GM21447 (cell line): Measurements from ENCODE around the gene GPN2.
"Not testable (repeated sequence)": the region's sequence is repeated elsewhere in the genome, so short reads cannot be mapped to it uniquely, and the experiment has no call there.

Source experiments
- ATAC-seq: cut with Tn5 transposase; IDR thresholded peaks from one replicate; pipeline ENCODE4 v1.9.1; 2021; ENCODE audit not compliant: unreplicated experiment

Gene GPN2

DNA sequence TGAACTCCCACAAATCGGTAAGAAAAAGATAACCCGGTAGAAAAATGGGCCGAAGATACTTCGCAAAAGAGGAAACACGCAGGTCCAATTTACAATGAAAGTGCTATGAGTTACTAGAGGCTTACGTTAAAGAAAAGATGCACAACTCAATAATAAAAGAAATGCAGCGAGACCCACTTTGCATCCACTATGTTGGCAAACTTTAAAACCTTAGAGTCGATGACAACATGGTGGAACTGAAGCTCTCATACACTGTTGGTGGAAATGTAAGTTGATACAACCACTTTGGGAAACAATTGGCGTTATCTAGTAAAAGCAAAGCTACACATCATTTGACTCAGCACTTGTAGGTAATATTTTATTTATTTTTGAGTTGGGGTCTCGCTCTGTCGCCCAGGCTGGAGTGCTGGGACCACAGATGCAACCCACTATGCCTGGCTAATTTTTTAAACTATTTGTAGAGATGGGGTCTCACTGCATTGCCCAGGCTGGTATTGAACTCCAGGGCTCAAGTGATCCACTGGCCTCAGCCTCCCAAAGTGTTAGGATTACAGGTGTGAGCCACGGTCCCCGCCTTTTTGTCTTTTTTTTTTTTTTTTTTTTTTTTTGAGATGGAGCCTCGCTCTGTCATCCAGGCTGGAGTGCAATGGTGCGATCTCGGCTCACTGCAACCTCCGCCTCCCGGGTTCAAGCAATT, 10.9 kb upstream of the GPN2 start:
- no peak for ATAC-seq

DNA sequence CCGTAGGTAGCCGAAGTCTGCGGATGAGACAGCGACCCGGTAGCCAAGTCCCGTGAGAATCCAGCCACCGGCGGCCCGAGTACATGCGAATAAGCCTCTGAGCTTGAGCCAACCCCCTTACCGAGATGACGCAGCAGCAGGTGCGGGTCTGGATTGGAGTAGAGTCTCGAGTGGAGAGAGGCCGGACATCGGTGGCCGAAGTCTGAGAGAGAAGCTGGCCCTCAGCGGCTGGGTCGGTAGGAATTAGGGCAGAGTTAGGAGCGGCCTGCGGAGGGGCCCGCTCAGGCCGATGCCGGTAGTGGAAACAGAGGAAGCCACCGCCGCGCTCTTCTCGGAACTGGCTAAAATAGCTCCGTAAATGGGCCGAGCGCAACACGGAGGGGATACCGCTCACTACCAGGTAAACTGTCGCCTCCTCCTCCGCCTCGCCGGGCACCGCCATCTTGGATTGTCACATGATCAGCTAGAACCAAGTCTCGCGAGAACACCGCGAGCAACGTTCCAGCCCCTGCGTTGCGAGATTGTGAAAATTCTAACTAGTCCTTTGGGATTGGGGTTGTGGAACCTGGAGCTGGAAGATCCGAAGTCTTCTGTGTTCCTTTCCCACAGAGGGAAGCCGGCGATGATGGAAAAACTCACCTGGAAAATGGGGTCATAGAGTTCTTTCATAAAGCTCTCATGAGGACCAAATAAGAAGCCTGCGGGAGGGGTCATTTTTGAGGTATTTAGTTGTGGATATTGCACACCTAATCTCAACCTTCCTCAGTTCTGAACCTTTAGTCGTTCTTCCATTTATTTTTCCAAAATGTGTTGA, 10.1 kb upstream of the GPN2 start, which contains the start of gene GPATCH3:
Gene GPATCH3 (minus strand): TSS at position 467 of the 814 bp plus-strand sequence. CDS start 25 bp downstream, at position 442.
- ATAC-seq: peak; percentile 82

DNA sequence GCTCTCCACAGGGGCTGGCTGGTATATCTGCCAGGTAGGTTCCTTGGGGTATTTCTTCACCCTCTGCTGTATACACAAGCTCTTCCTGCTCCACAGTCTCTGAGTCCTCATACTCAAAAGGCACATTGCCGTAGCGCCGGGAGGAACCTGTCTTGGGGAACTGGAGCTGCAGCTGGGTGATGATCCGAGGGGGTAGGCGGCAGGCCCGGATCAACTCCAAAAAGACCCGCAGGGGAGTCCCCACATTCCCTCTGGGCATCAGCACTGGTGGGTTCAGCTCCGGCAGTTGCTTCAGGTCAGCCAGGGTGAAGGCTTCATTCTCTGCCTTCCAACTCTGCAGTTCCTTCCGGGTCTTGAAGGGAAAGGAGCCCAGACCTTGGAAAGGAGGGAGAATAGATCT, 7.3 kb upstream of the GPN2 start:
- no peak for ATAC-seq

DNA sequence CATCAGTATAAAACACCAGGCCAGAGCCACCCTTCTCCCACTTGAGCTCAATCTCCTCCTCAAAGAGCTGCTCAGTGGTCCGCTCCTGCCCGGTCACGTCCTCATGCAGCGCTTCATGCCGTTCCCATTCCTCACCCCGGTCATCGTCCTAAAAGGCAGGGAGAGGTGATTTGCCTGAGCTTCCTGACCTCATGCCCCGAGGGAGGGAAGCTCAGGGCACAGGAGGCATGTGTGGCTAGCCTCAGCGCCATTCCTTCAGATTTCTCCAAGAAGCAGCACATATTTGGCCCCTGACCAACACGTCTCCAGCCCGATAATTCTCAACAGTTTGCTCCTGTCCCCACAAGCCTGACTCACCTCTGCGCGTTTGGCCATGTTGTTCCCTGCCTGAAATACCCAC, 4.2 kb upstream of the GPN2 start:
- ATAC-seq: no peak

DNA sequence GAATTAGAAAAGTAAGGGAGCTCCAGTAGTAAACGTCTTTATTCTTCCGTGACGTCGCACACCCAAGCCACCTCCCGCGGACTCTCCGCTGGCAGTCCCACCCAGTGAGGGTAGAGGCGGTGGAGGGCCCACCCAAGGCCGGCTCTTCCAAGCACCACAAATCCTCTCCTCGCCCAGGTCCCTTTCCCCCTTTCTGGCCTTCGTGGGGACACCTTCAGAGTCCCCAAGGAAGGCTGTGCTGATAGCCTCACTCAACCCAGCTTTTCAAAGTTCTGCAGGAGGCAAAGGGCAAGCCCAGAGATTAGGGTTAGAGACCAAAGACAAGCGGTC, 349 bp upstream of the GPN2 start:
- peak; percentile 17 for ATAC-seq

DNA sequence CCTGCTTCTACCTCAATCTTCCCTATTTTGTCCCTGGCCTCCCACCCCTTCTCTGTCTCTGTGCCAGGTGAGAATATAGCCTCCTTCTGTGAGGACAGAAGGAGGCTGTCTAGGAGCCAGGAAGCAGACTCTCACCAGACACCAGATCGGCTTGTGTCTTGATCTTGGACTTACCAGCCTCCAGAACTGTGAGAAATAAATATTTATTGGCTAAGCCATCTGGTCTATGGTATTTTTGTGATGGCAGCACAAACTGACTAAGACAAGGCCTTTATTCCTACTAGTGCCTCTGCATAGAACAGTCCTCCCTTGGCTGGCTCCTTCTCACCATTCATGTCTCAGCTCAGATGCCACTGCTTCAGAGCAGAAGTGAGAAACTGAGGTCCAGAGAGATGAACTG, 1.9 kb downstream of the GPN2 start:
- ATAC-seq: no peak

DNA sequence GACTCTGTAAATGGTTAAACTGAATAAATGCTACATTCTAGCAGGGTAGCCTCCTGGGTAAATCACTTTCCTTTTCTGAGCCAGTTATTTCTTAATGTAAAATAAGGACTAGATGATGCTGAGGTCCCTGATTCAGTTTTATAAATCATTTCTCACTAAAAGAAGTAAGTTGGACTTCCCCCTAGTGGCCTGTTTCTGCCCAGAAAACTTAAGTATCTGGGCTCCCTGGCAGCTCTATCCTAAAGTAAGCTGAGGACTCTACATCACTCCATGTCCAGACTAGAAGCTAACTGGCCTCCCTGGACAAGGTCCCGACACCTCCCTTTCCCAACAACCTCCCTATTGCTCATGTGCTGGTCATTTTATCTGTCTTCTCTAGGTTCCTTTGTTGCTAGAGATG, 3.0 kb downstream of the GPN2 start:
- ATAC-seq: no peak

DNA sequence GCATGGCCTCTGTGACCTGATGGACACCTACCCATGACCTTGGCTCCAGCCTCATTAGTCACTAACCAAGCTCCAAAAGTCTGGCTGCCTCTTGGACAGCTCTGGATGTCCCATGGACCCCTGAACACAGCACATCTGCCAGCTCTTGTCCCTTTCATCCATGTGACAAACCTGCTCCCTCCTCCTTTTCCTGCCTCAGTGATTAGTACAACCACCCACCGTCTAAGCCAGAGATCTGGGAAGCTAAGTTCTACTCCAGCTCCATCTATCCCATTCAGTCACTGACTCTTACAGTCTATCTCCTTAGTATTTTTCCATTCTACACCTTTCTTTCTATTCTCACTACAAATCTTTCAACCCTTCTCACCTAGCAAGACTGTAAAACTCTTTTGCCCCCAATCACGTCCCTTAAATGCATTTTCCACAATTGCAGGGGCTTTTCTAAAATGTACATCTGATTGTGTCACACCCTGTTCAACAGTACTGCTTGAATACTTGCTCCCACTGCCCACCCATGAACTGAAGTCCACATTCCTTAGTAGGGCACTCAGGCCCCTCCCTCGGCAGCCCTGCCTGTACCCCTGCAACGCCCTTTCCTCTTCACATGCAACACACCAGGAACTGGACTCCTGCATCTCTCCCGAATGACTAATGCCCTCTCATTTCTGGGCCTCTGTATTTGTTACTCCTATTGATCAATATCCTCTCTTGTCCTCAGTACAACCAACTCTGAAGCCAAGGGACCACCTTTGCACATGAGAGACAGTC, 7.2 kb downstream of the GPN2 start:
- no peak for ATAC-seq

DNA sequence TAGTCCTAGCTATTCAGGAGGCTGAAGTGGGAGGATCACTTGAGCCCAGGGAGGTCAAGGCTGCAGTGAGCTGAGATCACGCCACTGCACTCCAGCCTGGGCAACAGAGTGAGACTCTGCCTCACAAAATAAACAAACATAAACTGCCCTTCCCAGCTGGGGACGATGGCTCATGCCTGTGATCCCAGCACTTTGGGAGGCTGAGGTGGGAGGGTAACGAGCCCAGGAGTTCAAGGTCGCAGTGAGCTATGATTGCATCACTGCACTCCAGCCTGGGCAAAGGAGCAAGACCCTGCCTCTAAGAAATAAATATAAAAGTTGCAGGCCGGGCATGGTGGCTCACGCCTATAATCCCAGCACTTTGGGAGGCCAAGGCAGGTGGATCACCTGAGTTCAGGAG, 8.5 kb downstream of the GPN2 start:
- not testable (repeated sequence) for ATAC-seq

DNA sequence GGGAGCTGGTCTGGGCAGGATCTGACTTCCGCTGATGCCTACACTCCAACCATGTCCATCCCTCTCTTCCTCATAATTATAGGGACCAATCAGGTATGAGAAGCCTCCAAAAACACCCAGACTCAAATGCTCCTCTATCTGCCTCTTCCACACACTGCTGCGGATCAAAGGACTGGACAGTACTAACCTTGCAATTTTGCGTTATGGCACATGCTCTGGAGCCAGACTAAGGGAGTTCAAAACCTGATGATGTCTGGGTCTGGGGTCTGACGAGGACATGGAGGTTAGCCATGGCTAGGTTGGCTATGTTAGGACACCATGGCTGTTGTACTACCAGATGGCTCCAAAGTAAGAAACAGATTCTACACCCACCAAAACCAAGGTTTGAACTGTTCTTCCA, 10.3 kb downstream of the GPN2 start:
- ATAC-seq: no peak

DNA sequence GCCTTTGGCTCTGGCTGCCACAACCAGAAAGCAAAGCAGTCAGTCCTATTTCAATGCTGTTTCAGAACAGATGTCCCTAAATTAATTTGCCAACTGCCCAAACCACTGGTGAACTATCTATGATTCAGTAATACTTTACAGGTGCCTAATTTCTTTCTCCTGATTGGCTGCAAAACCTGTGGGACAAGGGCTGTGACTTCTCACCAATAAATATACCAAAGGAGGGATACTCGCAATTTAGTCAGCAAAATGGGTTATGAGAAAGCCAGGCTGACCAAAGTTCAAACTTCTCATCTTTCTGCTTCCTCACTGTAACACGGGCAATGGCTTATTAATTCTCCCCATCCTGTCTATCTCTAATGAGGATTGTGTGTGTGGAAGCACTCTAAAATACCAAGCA, 12.8 kb downstream of the GPN2 start:
- ATAC-seq: no peak

DNA sequence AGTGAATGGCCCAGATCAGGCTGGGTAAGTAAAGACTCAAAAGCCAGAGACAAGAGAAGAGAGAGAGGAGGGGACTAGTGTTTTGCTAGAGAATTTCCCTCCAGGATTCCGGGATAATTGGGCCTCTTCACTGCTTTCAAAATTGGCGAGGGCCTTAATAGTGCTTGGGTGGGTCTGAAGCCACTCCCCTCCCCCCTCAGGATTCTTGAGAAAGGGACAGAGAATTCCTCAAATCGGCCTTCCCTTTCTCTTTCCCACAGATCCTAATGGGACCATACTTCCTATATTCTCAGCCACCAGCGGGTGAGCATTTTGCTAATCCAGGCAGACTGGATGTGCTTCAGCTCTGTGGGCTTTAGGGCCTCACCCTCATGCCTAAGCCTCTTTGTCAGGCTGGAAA, 15.2 kb downstream of the GPN2 start:
- ATAC-seq: no peak

DNA sequence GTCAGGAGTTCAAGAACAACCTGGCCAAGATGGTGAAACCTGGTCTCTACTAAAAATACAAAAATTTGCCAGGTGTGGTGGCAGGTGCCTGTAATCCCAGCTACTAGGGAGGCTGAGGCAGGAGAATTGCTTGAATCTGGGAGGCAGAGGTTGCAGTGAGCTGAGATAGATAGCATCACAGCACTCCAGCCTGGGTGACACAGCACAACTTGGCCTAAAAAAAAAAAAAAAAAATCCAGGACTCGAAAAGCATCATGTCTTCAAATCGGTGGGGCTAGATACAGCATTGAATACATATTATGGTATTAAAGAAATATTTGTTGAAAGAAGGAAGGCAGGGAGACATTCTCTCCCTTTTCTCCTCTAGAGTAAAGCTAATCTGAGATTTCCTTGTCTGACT, 17.0 kb downstream of the GPN2 start:
- ATAC-seq: not testable (repeated sequence)

DNA sequence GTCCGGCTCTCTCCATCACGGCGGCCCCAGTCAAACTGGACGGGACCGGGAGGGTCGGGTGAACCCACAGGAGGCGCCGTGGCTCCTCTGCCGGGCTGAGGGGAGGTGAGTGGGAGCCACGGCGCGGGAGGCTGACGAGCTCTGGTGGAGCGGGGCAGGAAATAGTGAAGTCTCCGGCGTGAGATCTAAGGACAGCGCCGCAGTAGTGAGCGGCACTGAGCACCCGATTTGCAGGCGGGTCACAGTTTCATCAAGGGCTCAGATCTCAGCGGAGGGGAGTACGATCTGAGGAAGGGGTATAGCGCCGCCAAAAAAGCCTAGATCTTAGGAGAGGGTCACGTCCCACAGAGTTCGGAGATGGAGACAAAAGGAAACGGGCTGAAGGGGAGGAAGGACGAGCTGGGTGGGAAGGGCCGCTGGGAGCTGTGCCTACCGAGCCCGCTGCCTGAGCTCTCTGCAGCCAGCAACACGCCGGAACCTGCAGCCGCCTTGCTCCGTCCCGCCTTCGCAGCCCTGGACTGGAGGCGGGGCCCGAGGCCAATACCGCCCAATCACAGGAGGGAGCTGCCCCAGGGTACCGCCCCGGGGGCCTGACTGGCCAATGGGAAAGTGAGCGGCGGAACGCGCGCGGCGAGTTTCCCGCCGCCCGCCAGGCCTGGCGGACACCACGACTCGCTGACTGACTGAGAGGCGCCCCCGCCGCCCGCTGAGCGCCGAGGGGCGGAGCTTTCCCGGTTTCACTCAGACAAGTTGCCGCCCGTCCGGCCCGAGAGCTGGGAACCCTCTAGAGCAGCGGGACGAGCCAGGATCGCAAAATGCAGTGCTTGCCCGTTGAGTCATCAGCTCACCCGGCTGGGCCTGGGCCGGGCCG, 25.2 kb downstream of the GPN2 start:
- peak; percentile 88 for ATAC-seq

DNA sequence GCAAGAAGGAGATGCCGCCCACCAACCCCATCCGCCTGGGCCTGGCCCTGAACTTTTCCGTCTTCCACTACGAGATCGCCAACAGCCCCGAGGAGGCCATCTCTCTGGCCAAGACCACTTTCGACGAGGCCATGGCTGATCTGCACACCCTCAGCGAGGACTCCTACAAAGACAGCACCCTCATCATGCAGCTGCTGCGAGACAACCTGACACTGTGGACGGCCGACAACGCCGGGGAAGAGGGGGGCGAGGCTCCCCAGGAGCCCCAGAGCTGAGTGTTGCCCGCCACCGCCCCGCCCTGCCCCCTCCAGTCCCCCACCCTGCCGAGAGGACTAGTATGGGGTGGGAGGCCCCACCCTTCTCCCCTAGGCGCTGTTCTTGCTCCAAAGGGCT, 26.4 kb downstream of the GPN2 start:
- no peak for ATAC-seq

DNA sequence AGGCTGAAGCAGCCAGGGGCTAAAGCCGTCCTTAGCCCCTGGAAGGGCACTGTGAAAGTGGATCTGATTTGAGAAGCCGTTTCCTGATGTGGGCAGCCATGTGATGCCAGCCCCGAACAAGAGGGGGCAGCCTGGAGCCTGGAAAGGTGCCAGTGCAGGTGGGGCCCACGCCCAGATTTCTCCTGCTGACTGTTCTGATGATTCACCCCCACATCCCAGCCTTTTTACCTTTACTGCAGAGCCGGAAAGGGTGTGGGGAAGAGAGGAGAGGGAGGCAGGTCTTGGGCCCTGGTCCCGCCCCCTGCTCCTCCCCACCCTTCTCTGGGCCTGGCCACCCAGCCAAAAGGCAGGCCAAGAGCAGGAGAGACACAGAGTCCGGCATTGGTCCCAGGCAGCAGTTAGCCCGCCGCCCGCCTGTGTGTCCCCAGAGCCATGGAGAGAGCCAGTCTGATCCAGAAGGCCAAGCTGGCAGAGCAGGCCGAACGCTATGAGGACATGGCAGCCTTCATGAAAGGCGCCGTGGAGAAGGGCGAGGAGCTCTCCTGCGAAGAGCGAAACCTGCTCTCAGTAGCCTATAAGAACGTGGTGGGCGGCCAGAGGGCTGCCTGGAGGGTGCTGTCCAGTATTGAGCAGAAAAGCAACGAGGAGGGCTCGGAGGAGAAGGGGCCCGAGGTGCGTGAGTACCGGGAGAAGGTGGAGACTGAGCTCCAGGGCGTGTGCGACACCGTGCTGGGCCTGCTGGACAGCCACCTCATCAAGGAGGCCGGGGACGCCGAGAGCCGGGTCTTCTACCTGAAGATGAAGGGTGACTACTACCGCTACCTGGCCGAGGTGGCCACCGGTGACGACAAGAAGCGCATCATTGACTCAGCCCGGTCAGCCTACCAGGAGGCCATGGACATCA, 27.1 kb downstream of the GPN2 start, which contains the start of gene SFN:
Gene SFN (plus strand): TSS at position 369 of the 904 bp plus-strand sequence. CDS start 64 bp downstream, at position 433.
- no peak for ATAC-seq

DNA sequence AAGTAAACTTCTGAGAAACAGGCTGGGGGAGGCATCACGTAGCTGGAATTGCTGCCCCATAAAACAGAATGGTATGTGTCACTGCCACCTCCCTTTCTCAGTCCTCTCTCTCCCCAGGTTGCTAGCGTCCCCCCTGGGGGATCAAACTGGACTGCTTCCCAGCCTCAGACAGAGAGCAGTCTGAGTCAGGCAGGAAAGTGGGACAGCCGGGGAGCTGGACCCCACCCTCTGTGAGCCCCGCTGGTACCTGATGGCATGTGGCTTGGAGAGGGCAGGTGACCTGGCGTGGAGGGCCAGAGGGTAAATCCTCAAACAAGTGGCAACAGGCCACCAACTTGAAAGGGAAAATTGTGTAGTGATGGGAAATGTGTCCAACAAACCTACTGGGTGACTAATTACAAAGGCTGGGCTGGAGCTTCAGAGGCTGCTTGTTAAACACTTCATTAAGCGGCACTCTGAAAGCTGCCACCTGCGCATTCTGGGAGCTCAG, 28.1 kb downstream of the GPN2 start:
- no peak for ATAC-seq

DNA sequence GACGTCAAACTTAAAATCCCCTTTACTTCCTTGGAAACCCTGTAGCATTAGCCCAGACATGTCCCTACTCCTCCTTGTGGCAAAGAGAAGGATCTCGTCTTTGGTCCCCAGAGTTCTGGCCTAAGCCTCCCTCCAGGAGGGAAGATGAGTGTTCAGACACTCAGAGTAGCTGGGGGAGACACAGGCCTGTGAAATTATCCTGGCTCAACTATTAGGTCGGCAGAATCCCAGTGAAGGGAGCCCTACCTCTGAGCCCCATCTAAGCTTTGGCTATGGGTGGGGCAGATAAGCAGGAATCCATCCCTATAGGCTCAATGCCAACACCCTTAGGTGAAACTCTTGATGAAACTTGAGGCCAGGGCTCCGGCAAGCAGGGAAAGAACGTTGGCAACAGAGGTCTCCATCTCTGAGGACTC, 28.8 kb downstream of the GPN2 start:
- no peak for ATAC-seq

DNA sequence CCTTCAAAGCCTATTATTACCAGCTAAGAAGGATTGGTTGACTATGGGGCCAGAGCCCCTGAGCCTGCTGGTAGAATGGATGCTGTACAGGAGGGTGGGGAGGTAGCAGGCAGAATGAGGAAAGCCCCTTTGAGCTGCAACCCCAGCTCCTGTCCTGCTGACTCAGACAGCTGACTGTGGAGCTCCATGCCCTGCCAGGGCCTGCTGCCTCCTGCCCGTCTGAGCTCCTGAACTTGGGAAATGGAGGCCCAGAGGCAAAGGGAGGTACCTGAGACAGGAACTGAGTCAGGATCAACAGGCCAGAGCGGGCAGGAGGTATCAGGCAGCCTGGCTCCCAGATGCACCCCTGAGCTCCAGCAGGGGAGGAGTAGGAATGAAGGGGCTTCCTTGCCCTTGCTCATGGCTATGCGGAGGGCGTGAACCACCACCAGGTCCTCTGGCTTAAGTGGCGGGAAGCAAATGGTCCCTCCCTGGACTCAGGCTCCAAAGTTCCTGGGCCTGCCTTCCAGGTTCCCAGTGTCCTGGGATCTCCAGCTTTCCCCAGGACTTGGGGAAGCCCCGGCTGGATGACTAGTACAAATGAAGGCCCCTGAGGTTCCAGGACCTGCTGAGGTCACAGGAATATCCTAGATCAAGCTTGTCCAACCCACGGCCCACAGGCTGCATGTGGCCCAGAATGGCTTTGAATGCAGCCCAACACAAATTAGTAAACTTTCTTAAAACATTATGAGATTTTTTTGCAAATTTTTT, 31.0 kb downstream of the GPN2 start:
- no peak for ATAC-seq
